ENCODE measurements around the gene RAB20.

DNA sequence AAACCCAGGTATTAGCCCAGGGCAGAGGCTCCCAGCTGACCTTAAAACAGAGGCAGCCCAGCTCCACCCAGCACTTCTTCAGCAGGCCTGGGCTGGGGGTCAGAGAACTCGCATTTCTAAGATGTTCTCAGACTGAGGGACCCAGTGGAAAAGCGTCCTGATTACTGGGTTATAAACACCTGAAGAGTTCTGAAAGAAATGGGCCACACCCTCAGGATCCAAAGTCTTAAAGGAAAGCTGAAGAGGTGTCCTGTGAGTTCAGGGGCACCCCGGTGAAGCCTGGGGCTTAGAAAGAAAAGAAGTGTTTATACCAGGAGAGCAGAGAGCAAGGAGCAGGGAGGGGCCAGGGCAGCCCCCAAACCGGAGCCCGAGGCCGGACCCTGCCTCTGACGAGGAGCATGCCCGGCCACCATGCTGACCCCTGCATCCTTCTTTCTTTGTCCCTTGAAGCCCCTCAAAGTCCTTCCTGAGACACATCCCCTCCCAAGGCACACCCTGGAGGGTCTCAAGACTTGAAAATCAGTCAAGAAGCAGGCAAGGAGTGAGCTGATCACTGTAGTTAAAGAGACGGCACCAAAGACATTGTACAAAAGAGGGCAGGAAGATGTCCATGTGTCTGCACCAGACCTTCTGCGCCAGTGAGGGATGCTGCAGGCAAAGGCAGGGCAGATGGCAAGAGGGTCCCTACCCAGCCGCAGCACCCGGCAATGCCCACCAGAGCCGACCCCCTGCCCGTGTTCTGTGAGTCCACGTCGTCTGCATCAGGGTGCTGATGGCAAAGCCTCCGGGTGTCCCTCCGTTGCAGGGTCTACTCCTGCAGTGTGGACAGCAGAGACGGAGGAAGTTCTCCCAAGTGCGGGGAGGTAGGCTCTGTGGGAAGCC, 10.6 kb upstream of the RAB20 start:
- TF ChIP-seq, protein P1, sequence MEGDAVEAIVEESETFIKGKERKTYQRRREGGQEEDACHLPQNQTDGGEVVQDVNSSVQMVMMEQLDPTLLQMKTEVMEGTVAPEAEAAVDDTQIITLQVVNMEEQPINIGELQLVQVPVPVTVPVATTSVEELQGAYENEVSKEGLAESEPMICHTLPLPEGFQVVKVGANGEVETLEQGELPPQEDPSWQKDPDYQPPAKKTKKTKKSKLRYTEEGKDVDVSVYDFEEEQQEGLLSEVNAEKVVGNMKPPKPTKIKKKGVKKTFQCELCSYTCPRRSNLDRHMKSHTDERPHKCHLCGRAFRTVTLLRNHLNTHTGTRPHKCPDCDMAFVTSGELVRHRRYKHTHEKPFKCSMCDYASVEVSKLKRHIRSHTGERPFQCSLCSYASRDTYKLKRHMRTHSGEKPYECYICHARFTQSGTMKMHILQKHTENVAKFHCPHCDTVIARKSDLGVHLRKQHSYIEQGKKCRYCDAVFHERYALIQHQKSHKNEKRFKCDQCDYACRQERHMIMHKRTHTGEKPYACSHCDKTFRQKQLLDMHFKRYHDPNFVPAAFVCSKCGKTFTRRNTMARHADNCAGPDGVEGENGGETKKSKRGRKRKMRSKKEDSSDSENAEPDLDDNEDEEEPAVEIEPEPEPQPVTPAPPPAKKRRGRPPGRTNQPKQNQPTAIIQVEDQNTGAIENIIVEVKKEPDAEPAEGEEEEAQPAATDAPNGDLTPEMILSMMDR (IDR thresholded peaks at IDR 0.05; ENCODE audit: poor library complexity, severe bottlenecking), result no peak
- TF ChIP-seq TAF1 (IDR thresholded peaks at IDR 0.05; ENCODE audit: low read depth), result no peak
